A673 (cell line): ENCODE measurements around the gene SMG7.

Experiments
- EZH2 ChIP-seq: fragments of 200-600 bp; sonication (generic); IDR thresholded peaks from 2 replicates; pipeline ENCODE4 v1.6.1; 2017; ENCODE audit warnings: borderline replicate concordance, low read depth, mild to moderate bottlenecking, mixed read lengths, antibody characterized with exemption, low read length; ENCODE audit not compliant: poor library complexity, severe bottlenecking
- TF ChIP-seq, protein P1 (sequence below): fragments of 300-800, 200-600 bp; sonication (generic); conservative IDR thresholded peaks from 2 replicates; pipeline ENCODE4 v1.5.1; 2017; ENCODE audit warnings: low read depth, mild to moderate bottlenecking, antibody characterized with exemption, low read length, moderate library complexity, mixed read lengths

DNA sequence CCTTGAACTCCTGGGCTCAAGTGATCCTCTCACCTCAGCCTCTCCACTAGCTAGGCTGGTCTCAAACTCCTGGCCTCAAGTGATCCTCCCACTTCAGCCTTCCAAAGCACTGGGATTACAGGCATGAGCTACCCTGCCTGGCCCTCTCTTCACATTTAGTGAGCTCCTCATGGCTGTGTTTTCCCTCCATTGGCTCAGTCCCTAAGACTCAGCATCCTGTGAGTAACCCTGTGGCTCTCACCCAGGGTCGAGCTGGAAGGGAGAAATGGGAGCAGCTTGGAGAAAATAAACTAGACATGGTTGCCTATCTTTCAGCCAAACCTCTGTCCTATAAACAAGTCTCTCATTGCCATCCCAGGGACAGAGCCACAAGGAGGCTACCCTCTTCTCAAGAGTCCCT lies 100.4 kb downstream of the SMG7 start:
- TF ChIP-seq, protein P1, sequence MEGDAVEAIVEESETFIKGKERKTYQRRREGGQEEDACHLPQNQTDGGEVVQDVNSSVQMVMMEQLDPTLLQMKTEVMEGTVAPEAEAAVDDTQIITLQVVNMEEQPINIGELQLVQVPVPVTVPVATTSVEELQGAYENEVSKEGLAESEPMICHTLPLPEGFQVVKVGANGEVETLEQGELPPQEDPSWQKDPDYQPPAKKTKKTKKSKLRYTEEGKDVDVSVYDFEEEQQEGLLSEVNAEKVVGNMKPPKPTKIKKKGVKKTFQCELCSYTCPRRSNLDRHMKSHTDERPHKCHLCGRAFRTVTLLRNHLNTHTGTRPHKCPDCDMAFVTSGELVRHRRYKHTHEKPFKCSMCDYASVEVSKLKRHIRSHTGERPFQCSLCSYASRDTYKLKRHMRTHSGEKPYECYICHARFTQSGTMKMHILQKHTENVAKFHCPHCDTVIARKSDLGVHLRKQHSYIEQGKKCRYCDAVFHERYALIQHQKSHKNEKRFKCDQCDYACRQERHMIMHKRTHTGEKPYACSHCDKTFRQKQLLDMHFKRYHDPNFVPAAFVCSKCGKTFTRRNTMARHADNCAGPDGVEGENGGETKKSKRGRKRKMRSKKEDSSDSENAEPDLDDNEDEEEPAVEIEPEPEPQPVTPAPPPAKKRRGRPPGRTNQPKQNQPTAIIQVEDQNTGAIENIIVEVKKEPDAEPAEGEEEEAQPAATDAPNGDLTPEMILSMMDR = no peak
- TF ChIP-seq EZH2 = no peak
